Dendritic cell treated with granulocyte-macrophage colony-stimulating factor and Interleukin-4, amounts not matched to agents 40 ng/mL and 50 ng/mL, for 4 days (primary cell): ENCODE results near the gene RSPO4.

ENCODE experiments used
- H3K27ac Mint-ChIP-seq: one replicate; pipeline ENCODE4 v1.8.0; 2022; ENCODE audit warnings: mild to moderate bottlenecking, mixed read lengths
- H3K27me3 Mint-ChIP-seq: one replicate; pipeline ENCODE4 v1.8.0; 2022; ENCODE audit warnings: mild to moderate bottlenecking, mixed read lengths
- H3K36me3 Mint-ChIP-seq: one replicate; pipeline ENCODE4 v1.8.0; 2022; ENCODE audit warnings: low read depth, mixed read lengths
- H3K4me1 Mint-ChIP-seq: one replicate; pipeline ENCODE4 v1.8.0; 2022; ENCODE audit warnings: low read depth, mixed read lengths
- H3K4me3 Mint-ChIP-seq: one replicate; pipeline ENCODE4 v1.8.0; 2022; ENCODE audit warnings: mild to moderate bottlenecking, moderate library complexity, mixed read lengths
- H3K9me3 Mint-ChIP-seq: one replicate; pipeline ENCODE4 v1.8.0; 2022; ENCODE audit warnings: mixed read lengths
- intact Hi-C: fragments of 100-400 bp; cut with micrococcal nuclease; formaldehyde crosslinking; loops from one replicate; pipeline ENCODE4 v1.15.0; 2022

RSPO4 gene

GRCh38 chr20:953742-954141, 48.4 kb downstream of the RSPO4 start:
- peaks cover 67% of the 10 kb centered on the region for H3K27me3 Mint-ChIP-seq
- H3K4me3 Mint-ChIP-seq, result no peak overlapping the region
- intact Hi-C loops, result loop anchor here (10.0 kb wide), 1 partner anchor 69 kb away; no protein-coding TSS in a partner anchor
- no peaks in the 10 kb centered on the region for H3K36me3 Mint-ChIP-seq
- H3K27ac Mint-ChIP-seq, result no peak overlapping the region
- H3K9me3 Mint-ChIP-seq, result no peaks in the 10 kb centered on the region
- peaks cover 5% of the 10 kb centered on the region for H3K4me1 Mint-ChIP-seq

- H3K36me3 Mint-ChIP-seq, result no peaks in the 10 kb centered on the region
- peaks cover 9% of the 10 kb centered on the region for H3K9me3 Mint-ChIP-seq
- no peak overlapping the region for H3K4me3 Mint-ChIP-seq
- peaks cover 64% of the 10 kb centered on the region for H3K27me3 Mint-ChIP-seq
- intact Hi-C loops, result loop anchor here (10.0 kb wide), 1 partner anchor 67 kb away; no protein-coding TSS in a partner anchor
- H3K4me1 Mint-ChIP-seq, result peaks cover 5% of the 10 kb centered on the region
- H3K27ac Mint-ChIP-seq, result no peak overlapping the region
Measured at GRCh38 chr20:952196-952795, 49.8 kb downstream of the RSPO4 start.

- Mint-ChIP-seq H3K4me1 (peaks cover 5% of the 10 kb centered on the region), H3K36me3 (no peaks in the 10 kb centered on the region), H3K27ac (no peak overlapping the region), H3K4me3 (no peak overlapping the region), H3K9me3 (peaks cover 9% of the 10 kb centered on the region), H3K27me3 (peaks cover 63% of the 10 kb centered on the region)
- intact Hi-C loops, result loop anchor here (10.0 kb wide), 1 partner anchor 67 kb away; no protein-coding TSS in a partner anchor
Measured at GRCh38 chr20:951384-952169, 50.5 kb downstream of the RSPO4 start.

DNA sequence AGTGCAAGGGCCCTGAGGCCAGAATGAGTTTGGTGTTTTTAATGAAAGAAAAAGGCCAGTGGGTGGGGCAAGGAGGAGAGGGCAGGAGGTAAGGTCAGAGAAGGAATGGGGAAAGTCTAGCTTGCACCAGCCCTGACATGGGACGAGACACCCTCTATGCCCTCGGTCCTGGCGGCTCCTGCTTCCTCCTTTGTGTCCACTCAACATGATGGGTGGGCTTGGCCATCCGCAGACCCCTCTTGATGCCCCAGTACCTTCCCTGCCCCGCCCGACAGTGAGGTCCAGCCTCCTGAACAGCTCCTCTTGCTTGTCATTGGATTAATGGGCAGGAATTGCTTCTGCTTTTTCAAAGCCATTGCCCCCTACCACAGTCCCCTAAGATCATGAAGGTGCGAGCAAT, 52.4 kb downstream of the RSPO4 start:
- peaks cover 9% of the 10 kb centered on the region for H3K9me3 Mint-ChIP-seq
- intact Hi-C loops, result loop anchor here (10.0 kb wide), 1 partner anchor 65 kb away; no protein-coding TSS in a partner anchor

GRCh38 chr20:946826-947225, 55.3 kb downstream of the RSPO4 start:
- Mint-ChIP-seq H3K27me3 (peaks cover 36% of the 10 kb centered on the region), H3K27ac (no peak overlapping the region), H3K4me1 (no peaks in the 10 kb centered on the region), H3K4me3 (no peak overlapping the region), H3K36me3 (no peaks in the 10 kb centered on the region), H3K9me3 (peaks cover 9% of the 10 kb centered on the region)
- intact Hi-C loops, result no loop called here

More for the DNA sequence above, 52.4 kb downstream of the RSPO4 start:
- no peaks in the 10 kb centered on the region for H3K4me1 Mint-ChIP-seq
- peaks cover 56% of the 10 kb centered on the region for H3K27me3 Mint-ChIP-seq
- no peak overlapping the region for H3K27ac Mint-ChIP-seq
- no peaks in the 10 kb centered on the region for H3K36me3 Mint-ChIP-seq
- H3K4me3 Mint-ChIP-seq, result no peak overlapping the region

DNA sequence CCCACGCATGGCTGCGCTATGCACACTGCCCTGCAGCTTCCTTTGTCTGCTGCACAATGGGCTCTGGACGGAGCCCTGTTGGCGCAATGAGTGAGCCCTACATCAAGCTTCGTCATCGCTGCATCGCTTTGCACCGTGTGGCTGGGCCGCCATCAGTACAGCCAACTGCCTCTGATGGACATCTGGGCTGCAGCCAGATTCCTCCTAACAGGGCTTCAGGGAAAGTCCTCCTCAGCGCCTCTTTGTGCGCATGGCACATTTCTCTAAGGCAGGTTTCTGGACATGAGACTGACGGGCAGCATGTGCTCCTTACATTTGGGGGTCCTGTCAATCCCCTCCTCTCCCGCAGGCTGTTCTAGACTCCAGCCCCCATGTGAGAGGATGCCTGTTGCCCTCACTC, 56.3 kb downstream of the RSPO4 start:
- no peaks in the 10 kb centered on the region for H3K36me3 Mint-ChIP-seq
- H3K27ac Mint-ChIP-seq, result no peak overlapping the region
- H3K9me3 Mint-ChIP-seq, result peaks cover 9% of the 10 kb centered on the region
- peaks cover 40% of the 10 kb centered on the region for H3K27me3 Mint-ChIP-seq
- H3K4me1 Mint-ChIP-seq, result no peaks in the 10 kb centered on the region
- intact Hi-C loops, result no loop called here
- H3K4me3 Mint-ChIP-seq, result no peak overlapping the region

GRCh38 chr20:944774-945410, 57.2 kb downstream of the RSPO4 start:
- Mint-ChIP-seq H3K9me3 (peaks cover 9% of the 10 kb centered on the region), H3K4me1 (no peaks in the 10 kb centered on the region), H3K36me3 (no peaks in the 10 kb centered on the region), H3K27me3 (peaks cover 42% of the 10 kb centered on the region), H3K27ac (no peak overlapping the region), H3K4me3 (no peak overlapping the region)
- intact Hi-C loops, result no loop called here

DNA sequence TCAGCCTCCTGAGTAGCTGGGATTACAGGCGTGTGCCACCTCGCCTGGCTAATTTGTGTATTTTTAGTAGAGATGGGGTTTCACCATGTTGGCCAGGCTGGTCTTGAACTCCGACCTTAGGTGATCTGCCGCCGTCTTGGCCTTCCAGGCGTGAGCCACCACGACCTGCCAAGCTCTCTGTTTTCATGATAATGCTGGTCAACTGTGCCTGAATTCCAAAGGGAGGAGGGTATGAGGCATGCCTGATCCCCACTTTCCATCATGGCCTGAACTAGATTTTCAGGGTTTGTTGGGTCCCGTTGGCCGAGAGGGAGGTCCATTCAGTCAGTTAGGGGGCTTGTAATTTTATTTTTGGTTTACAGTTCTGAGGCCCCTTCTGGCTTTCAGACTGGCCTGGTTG, 58.0 kb downstream of the RSPO4 start:
- no peak overlapping the region for H3K27ac Mint-ChIP-seq
- peaks cover 9% of the 10 kb centered on the region for H3K9me3 Mint-ChIP-seq
- H3K4me1 Mint-ChIP-seq, result no peaks in the 10 kb centered on the region
- H3K4me3 Mint-ChIP-seq, result no peak overlapping the region
- no peaks in the 10 kb centered on the region for H3K36me3 Mint-ChIP-seq
- H3K27me3 Mint-ChIP-seq, result peaks cover 38% of the 10 kb centered on the region
- intact Hi-C loops, result no loop called here

GRCh38 chr20:942611-943010, 59.5 kb downstream of the RSPO4 start:
- Mint-ChIP-seq H3K27me3 (peaks cover 30% of the 10 kb centered on the region), H3K36me3 (no peaks in the 10 kb centered on the region), H3K4me3 (no peak overlapping the region), H3K27ac (no peak overlapping the region), H3K4me1 (no peaks in the 10 kb centered on the region), H3K9me3 (peaks cover 3% of the 10 kb centered on the region)
- intact Hi-C loops, result no loop called here

GRCh38 chr20:940926-941325, 61.2 kb downstream of the RSPO4 start:
- Mint-ChIP-seq H3K27ac (no peak overlapping the region), H3K4me3 (no peak overlapping the region), H3K9me3 (no peaks in the 10 kb centered on the region), H3K4me1 (no peaks in the 10 kb centered on the region), H3K36me3 (no peaks in the 10 kb centered on the region), H3K27me3 (peaks cover 24% of the 10 kb centered on the region)
- intact Hi-C loops, result no loop called here

GRCh38 chr20:939606-940005, 62.5 kb downstream of the RSPO4 start:
- peaks cover 1% of the 10 kb centered on the region for H3K4me1 Mint-ChIP-seq

GRCh38 chr20:934186-934840, 67.8 kb downstream of the RSPO4 start:
- Mint-ChIP-seq H3K4me3 (no peak overlapping the region), H3K36me3 (no peaks in the 10 kb centered on the region), H3K4me1 (peaks cover 7% of the 10 kb centered on the region), H3K9me3 (peaks cover 18% of the 10 kb centered on the region), H3K27me3 (no peaks in the 10 kb centered on the region), H3K27ac (no peak overlapping the region)
- intact Hi-C loops, result no loop called here

More at GRCh38 chr20:939606-940005, 62.5 kb downstream of the RSPO4 start:
- intact Hi-C loops, result no loop called here
- H3K4me3 Mint-ChIP-seq, result no peak overlapping the region
- H3K9me3 Mint-ChIP-seq, result no peaks in the 10 kb centered on the region
- no peak overlapping the region for H3K27ac Mint-ChIP-seq
- H3K36me3 Mint-ChIP-seq, result no peaks in the 10 kb centered on the region
- H3K27me3 Mint-ChIP-seq, result peaks cover 19% of the 10 kb centered on the region

DNA sequence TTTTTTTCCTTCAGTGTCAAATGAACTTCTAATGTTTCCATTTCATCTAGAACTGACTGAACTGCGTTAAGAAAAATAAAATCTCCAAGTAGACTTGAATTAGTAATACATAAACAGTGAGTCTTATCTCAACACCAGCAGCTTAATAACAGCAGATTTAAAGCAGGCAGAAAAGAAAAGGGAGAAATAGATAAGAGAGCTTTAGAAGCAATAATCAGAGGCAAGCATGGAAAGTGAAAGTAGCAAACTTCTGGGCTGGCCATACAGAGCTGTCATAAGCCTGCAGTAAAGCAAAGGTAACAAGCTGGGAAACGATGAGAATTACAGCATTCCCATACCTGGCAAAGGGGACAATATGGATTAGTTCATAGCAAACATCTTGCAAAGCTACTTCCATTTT, 69.1 kb downstream of the RSPO4 start:
- H3K27ac Mint-ChIP-seq, result no peak overlapping the region
- peaks cover 7% of the 10 kb centered on the region for H3K4me1 Mint-ChIP-seq

GRCh38 chr20:931401-931800, 70.7 kb downstream of the RSPO4 start:
- Mint-ChIP-seq H3K27ac (no peak overlapping the region), H3K9me3 (peaks cover 23% of the 10 kb centered on the region), H3K4me1 (peaks cover 7% of the 10 kb centered on the region), H3K36me3 (no peaks in the 10 kb centered on the region), H3K4me3 (no peak overlapping the region), H3K27me3 (no peaks in the 10 kb centered on the region)
- intact Hi-C loops, result no loop called here

More for the DNA sequence above, 69.1 kb downstream of the RSPO4 start:
- H3K9me3 Mint-ChIP-seq, result peaks cover 18% of the 10 kb centered on the region
- no peaks in the 10 kb centered on the region for H3K27me3 Mint-ChIP-seq
- no peaks in the 10 kb centered on the region for H3K36me3 Mint-ChIP-seq
- intact Hi-C loops, result no loop called here
- H3K4me3 Mint-ChIP-seq, result no peak overlapping the region
